ENCODE results near the gene UPK2. TPM values are rescaled to one million over a fixed set of nuclear protein-coding genes. Genes with fewer than 3 reads are reported as not detected.
A peak's percentile ranks its signal among the peaks of the same experiment; 100 is the strongest.
"Not testable (repeated sequence)": the region's sequence is repeated elsewhere in the genome, so short reads cannot be mapped to it uniquely, and the experiment has no call there.

The UPK2 gene
- total RNA-seq, 1 experiment from 2014 or later: not detected

DNA sequence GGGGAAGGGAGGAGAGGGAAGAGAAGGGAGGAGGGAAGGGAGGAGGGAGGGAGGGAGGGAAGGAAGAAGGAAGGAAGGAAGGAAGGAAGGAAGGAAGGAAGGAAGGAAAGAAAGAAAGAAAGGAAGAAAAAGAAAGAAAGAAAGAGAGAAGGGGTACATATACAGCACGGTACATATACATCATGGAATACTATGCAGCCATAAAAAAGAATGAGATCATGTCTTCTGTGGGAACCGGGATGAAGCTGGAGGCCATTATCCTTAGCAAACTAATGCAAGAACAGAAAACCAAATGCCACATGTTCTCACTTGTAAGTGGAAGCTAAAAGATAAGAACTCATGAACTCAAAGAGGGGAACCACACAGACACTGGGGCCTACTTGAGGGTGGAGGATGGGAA, 13.4 kb downstream of the UPK2 start:
- not testable (repeated sequence) for H2AFZ ChIP-seq (ENCODE audit: low read length); H3K4me3 ChIP-seq (ENCODE audit: low read length); H3K79me2 ChIP-seq (ENCODE audit: low read length); DNase-seq; H3K9ac ChIP-seq (ENCODE audit: low read length); H3K4me2 ChIP-seq (ENCODE audit: low read depth, low read length, poor library complexity, severe bottlenecking); H3K27ac ChIP-seq (ENCODE audit: low read length); H4K20me1 ChIP-seq (ENCODE audit: insufficient read depth, low read depth, low read length); H3K9me2 ChIP-seq (replicated peaks; ENCODE audit: insufficient read depth, low read length); H3K36me3 ChIP-seq (ENCODE audit: insufficient read depth, low read length); H3K9me3 ChIP-seq (ENCODE audit: low read length); H3K4me1 ChIP-seq (ENCODE audit: low read length); H3K27me3 ChIP-seq (ENCODE audit: low read length)

DNA sequence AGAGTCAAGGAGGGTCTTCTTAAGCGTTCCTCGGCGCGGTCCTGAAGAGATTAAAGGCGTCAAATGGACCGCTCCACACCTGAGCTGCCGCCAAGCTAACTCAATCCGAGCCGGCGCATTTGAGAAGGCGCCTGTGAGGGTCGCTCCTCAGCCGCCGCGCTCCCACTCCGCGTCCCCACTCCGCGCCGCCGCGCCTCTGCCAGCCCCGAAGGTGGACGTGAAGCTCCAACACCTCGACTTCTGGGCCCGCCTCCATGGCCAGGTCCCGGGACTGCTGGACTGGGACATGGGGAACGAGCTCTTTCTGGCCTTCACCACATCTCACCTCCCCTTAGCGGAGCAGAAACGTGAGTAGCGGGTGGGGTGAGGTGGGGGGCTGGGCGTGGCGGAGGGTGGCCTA, 15.5 kb downstream of the UPK2 start, which contains the start of gene FOXR1:
Gene FOXR1 (plus strand): TSS at position 116 of the 400 bp plus-strand sequence. CDS start 171 bp downstream, at position 287.
- Histone ChIP-seq H3K79me2 (ENCODE audit: low read length) (no peaks in the 10 kb centered on the region), H3K4me1 (ENCODE audit: low read length) (no peaks in the 10 kb centered on the region), H3K9ac (ENCODE audit: low read length) (no peak within 1 kb of the TSS), H3K9me2 (replicated peaks; ENCODE audit: insufficient read depth, low read length) (no peaks in the 10 kb centered on the region), H2AFZ (ENCODE audit: low read length) (no peak within 1 kb of the TSS), H3K36me3 (ENCODE audit: insufficient read depth, low read length) (no peaks in the 10 kb centered on the region), H4K20me1 (ENCODE audit: insufficient read depth, low read depth, low read length) (no peaks in the 10 kb centered on the region), H3K27ac (ENCODE audit: low read length) (no peak within 1 kb of the TSS), H3K9me3 (ENCODE audit: low read length) (no peaks in the 10 kb centered on the region), H3K4me3 (ENCODE audit: low read length) (no peak within 1 kb of the TSS), H3K4me2 (ENCODE audit: low read depth, low read length, poor library complexity, severe bottlenecking) (no peak within 1 kb of the TSS), H3K27me3 (ENCODE audit: low read length) (no peaks in the 10 kb centered on the region)
- DNase-seq: no peak

DNA sequence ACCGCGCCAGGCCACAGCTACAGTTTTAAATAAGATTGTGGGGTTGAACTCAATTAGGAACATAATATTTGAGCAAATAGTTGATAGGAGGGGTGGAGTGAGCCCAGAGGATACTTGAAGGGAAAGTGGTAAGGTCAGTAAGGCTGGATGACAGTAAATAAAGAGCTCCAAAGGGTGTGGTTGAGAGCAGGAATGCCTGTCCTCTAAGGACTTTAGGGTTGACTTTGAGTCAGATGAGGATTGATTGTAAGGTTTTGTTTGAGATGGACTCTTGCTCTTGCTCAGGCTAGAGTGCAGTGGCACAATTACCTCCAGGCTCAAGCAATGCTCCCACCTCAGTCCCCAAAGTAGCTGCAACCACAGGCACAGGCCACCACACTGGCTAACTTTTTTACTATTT, 17.9 kb downstream of the UPK2 start:
- Histone ChIP-seq H3K27ac (ENCODE audit: low read length) (no peak overlapping the region), H3K27me3 (ENCODE audit: low read length) (no peaks in the 10 kb centered on the region), H3K4me2 (ENCODE audit: low read depth, low read length, poor library complexity, severe bottlenecking) (no peak overlapping the region), H3K9me2 (replicated peaks; ENCODE audit: insufficient read depth, low read length) (no peaks in the 10 kb centered on the region), H4K20me1 (ENCODE audit: insufficient read depth, low read depth, low read length) (no peaks in the 10 kb centered on the region), H3K79me2 (ENCODE audit: low read length) (no peaks in the 10 kb centered on the region), H3K9me3 (ENCODE audit: low read length) (no peaks in the 10 kb centered on the region), H3K4me3 (ENCODE audit: low read length) (no peak overlapping the region), H3K9ac (ENCODE audit: low read length) (no peak overlapping the region), H3K36me3 (ENCODE audit: insufficient read depth, low read length) (no peaks in the 10 kb centered on the region), H3K4me1 (ENCODE audit: low read length) (no peaks in the 10 kb centered on the region), H2AFZ (ENCODE audit: low read length) (no peak overlapping the region)
- DNase-seq: no peak

DNA sequence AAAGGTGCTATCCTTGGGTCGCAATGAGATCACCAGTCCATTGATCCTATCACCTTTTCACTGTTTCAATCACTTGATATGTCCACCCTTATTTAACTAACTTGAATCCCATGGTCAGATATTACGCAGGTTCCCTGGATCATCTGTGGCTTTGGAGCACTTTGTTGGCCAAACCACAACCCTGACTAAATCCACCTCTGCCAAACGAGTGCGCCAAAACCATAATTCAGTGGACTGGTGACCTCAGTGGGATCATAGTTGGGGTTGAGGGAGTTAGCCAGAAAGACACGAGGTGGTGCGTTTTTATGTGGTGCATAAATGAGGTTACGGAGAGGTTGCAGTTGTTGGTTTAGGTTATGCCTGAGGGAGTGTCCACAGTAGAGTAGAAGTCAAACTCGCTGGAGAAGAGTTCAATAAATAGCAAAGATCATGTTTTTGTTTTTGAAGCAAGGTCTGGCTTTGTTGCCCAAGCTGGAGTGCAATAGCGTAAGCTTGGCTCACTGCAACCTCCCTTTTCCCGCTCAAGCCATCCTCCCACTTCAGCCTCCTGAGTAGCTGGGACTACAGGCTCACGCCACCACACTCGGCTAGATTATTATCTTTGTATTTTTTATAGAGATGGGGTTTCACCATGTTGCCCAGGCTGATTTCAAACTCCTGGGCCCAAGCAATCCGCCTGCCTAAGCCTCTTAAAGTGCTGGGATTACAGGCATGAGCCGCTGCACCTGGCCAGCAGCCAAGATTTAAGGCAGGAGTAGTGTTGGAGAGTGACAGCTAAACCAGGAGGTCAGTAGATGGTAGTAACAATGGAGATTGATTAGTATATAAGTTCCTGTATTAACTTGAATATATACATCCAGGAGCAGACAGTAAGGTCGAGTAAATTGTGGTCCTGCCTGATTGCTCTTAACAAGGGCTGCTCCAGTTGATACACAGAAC, 19.9 kb downstream of the UPK2 start:
- Histone ChIP-seq H4K20me1 (ENCODE audit: insufficient read depth, low read depth, low read length) (no peaks in the 10 kb centered on the region), H3K36me3 (ENCODE audit: insufficient read depth, low read length) (no peaks in the 10 kb centered on the region), H3K9ac (ENCODE audit: low read length) (no peak overlapping the region), H3K4me1 (ENCODE audit: low read length) (no peaks in the 10 kb centered on the region), H3K27me3 (ENCODE audit: low read length) (no peaks in the 10 kb centered on the region), H3K4me3 (ENCODE audit: low read length) (no peak overlapping the region), H3K4me2 (ENCODE audit: low read depth, low read length, poor library complexity, severe bottlenecking) (no peak overlapping the region), H3K9me3 (ENCODE audit: low read length) (no peaks in the 10 kb centered on the region), H3K79me2 (ENCODE audit: low read length) (no peaks in the 10 kb centered on the region), H2AFZ (ENCODE audit: low read length) (no peak overlapping the region), H3K27ac (ENCODE audit: low read length) (no peak overlapping the region), H3K9me2 (replicated peaks; ENCODE audit: insufficient read depth, low read length) (no peaks in the 10 kb centered on the region)
- no peak for DNase-seq

DNA sequence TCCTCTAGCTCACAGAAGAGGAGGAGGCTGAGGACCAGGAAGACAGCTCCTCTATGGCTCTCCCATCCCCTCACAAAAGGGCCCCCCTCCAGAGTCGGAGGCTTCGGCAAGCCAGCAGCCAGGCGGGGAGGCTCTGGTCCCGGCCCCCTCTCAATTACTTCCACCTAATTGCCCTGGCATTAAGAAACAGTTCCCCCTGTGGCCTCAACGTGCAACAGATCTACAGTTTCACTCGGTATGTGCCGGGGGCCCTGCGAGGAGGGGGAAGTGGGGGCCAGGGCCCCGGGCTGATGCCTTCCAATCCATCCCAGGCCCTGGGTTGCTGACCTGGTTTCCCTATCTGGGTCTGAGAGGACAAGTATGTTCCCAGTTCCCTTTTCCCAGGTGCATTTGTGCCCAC, 23.3 kb downstream of the UPK2 start:
- no peaks in the 10 kb centered on the region for H3K4me1 ChIP-seq (ENCODE audit: low read length)
- H3K9ac ChIP-seq (ENCODE audit: low read length): no peak overlapping the region
- no peak overlapping the region for H3K27ac ChIP-seq (ENCODE audit: low read length)

DNA sequence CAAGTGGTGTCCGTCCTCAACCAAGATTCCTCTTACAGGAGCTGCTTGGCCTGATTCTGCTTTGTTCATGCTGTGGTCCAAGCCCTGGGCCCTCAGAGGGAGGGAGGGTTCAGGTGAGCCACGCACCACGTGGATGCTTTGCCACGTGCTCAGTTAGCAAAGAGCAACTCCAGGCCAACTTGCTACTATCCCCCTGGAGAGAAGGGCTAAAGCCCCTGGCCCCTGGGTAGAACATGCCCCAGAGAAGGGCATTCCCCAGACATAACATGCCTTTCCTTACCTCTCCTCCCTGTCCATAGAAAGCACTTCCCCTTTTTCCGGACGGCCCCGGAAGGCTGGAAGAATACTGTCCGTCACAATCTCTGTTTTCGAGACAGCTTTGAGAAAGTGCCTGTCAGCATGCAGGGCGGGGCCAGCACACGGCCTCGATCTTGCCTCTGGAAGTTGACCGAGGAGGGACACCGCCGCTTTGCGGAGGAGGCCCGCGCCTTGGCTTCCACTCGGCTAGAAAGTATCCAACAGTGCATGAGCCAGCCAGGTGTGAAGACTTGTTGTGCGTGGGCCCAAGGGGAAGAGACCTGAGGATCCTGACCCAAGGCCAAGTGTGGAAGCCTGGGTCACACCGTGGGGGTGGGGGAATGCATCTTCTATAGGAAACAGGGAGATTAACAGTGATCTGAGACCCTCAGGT, 24.2 kb downstream of the UPK2 start:
- no peak overlapping the region for H3K4me2 ChIP-seq (ENCODE audit: low read depth, low read length, poor library complexity, severe bottlenecking)
- H3K9me3 ChIP-seq (ENCODE audit: low read length): no peaks in the 10 kb centered on the region
- H3K36me3 ChIP-seq (ENCODE audit: insufficient read depth, low read length): no peaks in the 10 kb centered on the region
- no peak overlapping the region for H3K27ac ChIP-seq (ENCODE audit: low read length)
- no peak for DNase-seq
- no peaks in the 10 kb centered on the region for H3K27me3 ChIP-seq (ENCODE audit: low read length)
- H3K9ac ChIP-seq (ENCODE audit: low read length): no peak overlapping the region
- H4K20me1 ChIP-seq (ENCODE audit: insufficient read depth, low read depth, low read length): no peaks in the 10 kb centered on the region
- H3K4me3 ChIP-seq (ENCODE audit: low read length): no peak overlapping the region
- H3K79me2 ChIP-seq (ENCODE audit: low read length): no peaks in the 10 kb centered on the region
- H3K9me2 ChIP-seq (replicated peaks; ENCODE audit: insufficient read depth, low read length): no peaks in the 10 kb centered on the region
- H2AFZ ChIP-seq (ENCODE audit: low read length): no peak overlapping the region
- H3K4me1 ChIP-seq (ENCODE audit: low read length): no peaks in the 10 kb centered on the region

More for the DNA sequence above, 23.3 kb downstream of the UPK2 start:
- H4K20me1 ChIP-seq (ENCODE audit: insufficient read depth, low read depth, low read length): no peaks in the 10 kb centered on the region
- H2AFZ ChIP-seq (ENCODE audit: low read length): no peak overlapping the region
- H3K27me3 ChIP-seq (ENCODE audit: low read length): no peaks in the 10 kb centered on the region
- H3K79me2 ChIP-seq (ENCODE audit: low read length): no peaks in the 10 kb centered on the region
- H3K9me3 ChIP-seq (ENCODE audit: low read length): no peaks in the 10 kb centered on the region
- DNase-seq: peak; percentile 45
- no peaks in the 10 kb centered on the region for H3K9me2 ChIP-seq (replicated peaks; ENCODE audit: insufficient read depth, low read length)
- H3K4me2 ChIP-seq (ENCODE audit: low read depth, low read length, poor library complexity, severe bottlenecking): no peak overlapping the region
- no peak overlapping the region for H3K4me3 ChIP-seq (ENCODE audit: low read length)
- H3K36me3 ChIP-seq (ENCODE audit: insufficient read depth, low read length): no peaks in the 10 kb centered on the region

DNA sequence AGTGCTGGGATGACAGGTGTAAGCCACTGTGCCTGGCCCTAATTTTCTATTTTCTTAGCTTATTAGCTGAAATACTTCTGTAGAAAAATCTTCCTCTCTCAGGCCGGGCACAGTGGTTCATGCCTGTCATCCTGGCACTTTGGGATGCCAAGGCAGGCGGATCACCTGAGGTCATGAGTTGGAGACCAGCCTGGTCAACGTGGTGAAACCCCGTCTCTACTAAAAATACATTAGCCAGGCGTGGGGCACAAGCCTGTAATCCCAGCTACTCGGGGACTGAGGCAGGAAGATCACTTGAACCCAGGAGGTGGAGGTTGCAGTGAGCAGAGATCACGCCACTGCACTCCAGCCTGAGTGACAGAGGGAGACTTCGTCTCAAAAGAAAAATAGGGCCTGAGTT, 28.2 kb downstream of the UPK2 start:
- H3K79me2 ChIP-seq (ENCODE audit: low read length); DNase-seq; H3K9ac ChIP-seq (ENCODE audit: low read length); H3K4me1 ChIP-seq (ENCODE audit: low read length); H2AFZ ChIP-seq (ENCODE audit: low read length); H3K4me2 ChIP-seq (ENCODE audit: low read depth, low read length, poor library complexity, severe bottlenecking); H3K36me3 ChIP-seq (ENCODE audit: insufficient read depth, low read length); H3K9me3 ChIP-seq (ENCODE audit: low read length); H4K20me1 ChIP-seq (ENCODE audit: insufficient read depth, low read depth, low read length); H3K4me3 ChIP-seq (ENCODE audit: low read length); H3K9me2 ChIP-seq (replicated peaks; ENCODE audit: insufficient read depth, low read length); H3K27me3 ChIP-seq (ENCODE audit: low read length); H3K27ac ChIP-seq (ENCODE audit: low read length): not testable (repeated sequence)

DNA sequence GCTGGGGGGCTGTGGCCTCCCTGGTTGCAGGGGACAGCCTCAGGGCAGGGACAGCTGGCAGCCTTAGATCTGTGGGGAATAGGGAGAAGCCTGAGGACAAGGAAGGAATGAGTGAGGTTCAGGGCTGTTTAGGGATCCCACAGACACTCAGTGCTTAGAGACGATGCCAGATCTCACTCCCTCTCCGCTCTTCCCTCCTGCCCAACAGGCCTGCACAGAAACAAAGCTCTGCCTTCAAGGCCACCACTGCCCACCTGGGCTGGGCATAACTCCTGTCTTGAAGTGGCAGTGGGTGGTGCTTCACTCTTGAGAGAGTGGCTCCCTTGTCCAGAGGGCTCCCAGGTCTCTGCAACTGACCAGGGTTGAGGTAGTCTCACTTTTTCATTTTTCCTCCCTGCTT, 28.7 kb downstream of the UPK2 start:
- no peaks in the 10 kb centered on the region for H3K4me1 ChIP-seq (ENCODE audit: low read length)
- H3K9ac ChIP-seq (ENCODE audit: low read length): no peak overlapping the region
- H3K4me2 ChIP-seq (ENCODE audit: low read depth, low read length, poor library complexity, severe bottlenecking): no peak overlapping the region
- no peaks in the 10 kb centered on the region for H3K27me3 ChIP-seq (ENCODE audit: low read length)
- H3K36me3 ChIP-seq (ENCODE audit: insufficient read depth, low read length): no peaks in the 10 kb centered on the region
- DNase-seq: no peak
- no peaks in the 10 kb centered on the region for H3K9me3 ChIP-seq (ENCODE audit: low read length)
- no peak overlapping the region for H3K4me3 ChIP-seq (ENCODE audit: low read length)
- no peaks in the 10 kb centered on the region for H3K79me2 ChIP-seq (ENCODE audit: low read length)
- H3K9me2 ChIP-seq (replicated peaks; ENCODE audit: insufficient read depth, low read length): no peaks in the 10 kb centered on the region
- no peak overlapping the region for H2AFZ ChIP-seq (ENCODE audit: low read length)
- no peaks in the 10 kb centered on the region for H4K20me1 ChIP-seq (ENCODE audit: insufficient read depth, low read depth, low read length)
- no peak overlapping the region for H3K27ac ChIP-seq (ENCODE audit: low read length)

All from Karpas-422 (cell line).